ENCODE data around the gene PCDHGB4. TPM values are rescaled to one million over a fixed set of nuclear protein-coding genes. Genes with fewer than 3 reads are reported as not detected.
A peak's percentile ranks its signal among the peaks of the same experiment; 100 is the strongest.

PCDHGB4 gene
- total RNA-seq, 6 experiments from 2014 or later, result 2.4 to 19.6 (median 16.6) TPM

DNA sequence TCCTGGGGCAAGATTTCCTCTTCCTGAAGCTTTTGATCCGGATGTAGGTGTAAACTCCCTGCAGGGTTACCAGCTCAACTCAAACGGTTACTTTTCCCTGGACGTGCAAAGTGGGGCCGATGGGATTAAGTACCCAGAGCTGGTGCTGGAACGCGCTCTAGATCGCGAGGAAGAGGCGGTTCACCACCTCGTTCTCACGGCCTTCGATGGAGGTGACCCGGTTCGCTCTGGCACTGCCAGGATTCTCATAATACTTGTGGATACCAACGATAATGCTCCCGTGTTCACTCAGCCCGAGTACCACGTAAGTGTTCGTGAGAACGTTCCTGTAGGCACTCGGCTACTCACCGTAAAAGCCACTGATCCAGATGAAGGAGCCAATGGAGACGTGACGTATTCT is 31.9 kb upstream of the PCDHGB4 start:
- peaks cover 45% of the 10 kb centered on the region for H3K36me3 Mint-ChIP-seq (ENCODE audit: low read depth)
- peaks cover 56% of the 10 kb centered on the region for H3K9me3 Mint-ChIP-seq
- peaks cover 10% of the 10 kb centered on the region for H3K4me1 Mint-ChIP-seq (ENCODE audit: low read depth)
- H3K4me3 Mint-ChIP-seq, result no peak overlapping the region; the same call in 1 of the 2 replicates
- H3K27me3 Mint-ChIP-seq (ENCODE audit: insufficient read depth), result peaks cover 7% of the 10 kb centered on the region
- DNase-seq, result no peak
- TF ChIP-seq, protein P1, sequence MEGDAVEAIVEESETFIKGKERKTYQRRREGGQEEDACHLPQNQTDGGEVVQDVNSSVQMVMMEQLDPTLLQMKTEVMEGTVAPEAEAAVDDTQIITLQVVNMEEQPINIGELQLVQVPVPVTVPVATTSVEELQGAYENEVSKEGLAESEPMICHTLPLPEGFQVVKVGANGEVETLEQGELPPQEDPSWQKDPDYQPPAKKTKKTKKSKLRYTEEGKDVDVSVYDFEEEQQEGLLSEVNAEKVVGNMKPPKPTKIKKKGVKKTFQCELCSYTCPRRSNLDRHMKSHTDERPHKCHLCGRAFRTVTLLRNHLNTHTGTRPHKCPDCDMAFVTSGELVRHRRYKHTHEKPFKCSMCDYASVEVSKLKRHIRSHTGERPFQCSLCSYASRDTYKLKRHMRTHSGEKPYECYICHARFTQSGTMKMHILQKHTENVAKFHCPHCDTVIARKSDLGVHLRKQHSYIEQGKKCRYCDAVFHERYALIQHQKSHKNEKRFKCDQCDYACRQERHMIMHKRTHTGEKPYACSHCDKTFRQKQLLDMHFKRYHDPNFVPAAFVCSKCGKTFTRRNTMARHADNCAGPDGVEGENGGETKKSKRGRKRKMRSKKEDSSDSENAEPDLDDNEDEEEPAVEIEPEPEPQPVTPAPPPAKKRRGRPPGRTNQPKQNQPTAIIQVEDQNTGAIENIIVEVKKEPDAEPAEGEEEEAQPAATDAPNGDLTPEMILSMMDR (IDR thresholded peaks at IDR 0.05), result no peak
- H3K27ac Mint-ChIP-seq, result no peak overlapping the region

DNA sequence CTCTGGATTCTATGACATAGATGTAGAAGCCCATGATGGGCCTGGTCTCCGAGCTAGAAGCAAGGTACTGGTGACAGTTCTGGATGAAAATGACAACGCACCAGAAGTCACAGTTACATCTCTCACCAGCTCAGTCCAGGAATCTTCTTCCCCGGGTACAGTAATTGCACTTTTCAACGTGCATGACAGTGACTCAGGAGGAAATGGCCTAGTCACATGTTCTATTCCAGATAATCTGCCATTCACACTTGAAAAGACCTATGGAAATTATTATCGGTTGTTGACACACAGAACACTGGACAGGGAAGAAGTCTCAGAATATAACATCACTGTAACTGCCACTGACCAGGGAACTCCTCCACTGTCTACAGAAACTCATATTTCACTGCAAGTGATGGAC is 31.4 kb upstream of the PCDHGB4 start:
- TF ChIP-seq, protein P1 (IDR thresholded peaks at IDR 0.05), result no peak
- H3K36me3 Mint-ChIP-seq (ENCODE audit: low read depth), result peaks cover 46% of the 10 kb centered on the region
- peaks cover 7% of the 10 kb centered on the region for H3K27me3 Mint-ChIP-seq (ENCODE audit: insufficient read depth)
- H3K27ac Mint-ChIP-seq, result no peak overlapping the region
- no peak overlapping the region; the same call in 1 of the 2 replicates for H3K4me3 Mint-ChIP-seq
- H3K4me1 Mint-ChIP-seq (ENCODE audit: low read depth), result peaks cover 12% of the 10 kb centered on the region
- H3K9me3 Mint-ChIP-seq, result peaks cover 56% of the 10 kb centered on the region
- DNase-seq, result no peak

DNA sequence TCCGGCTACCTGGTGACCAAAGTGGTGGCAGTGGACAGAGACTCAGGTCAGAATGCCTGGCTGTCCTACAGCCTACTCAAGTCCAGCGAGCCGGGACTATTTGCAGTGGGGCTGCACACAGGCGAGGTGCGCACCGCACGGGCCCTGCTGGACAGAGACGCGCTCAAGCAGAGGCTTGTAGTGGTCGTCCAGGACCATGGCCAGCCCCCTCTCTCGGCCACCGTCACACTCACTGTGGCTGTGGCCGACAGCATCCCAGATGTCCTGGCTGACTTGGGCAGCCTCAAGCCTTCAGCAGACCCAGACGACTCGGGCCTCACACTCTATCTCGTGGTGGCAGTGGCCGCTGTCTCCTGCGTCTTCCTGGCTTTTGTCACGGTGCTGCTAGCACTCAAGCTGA is 30.5 kb upstream of the PCDHGB4 start:
- Mint-ChIP-seq H3K36me3 (ENCODE audit: low read depth) (peaks cover 50% of the 10 kb centered on the region), H3K27ac (no peak overlapping the region), H3K9me3 (peaks cover 59% of the 10 kb centered on the region), H3K4me3 (no peak overlapping the region), H3K4me1 (ENCODE audit: low read depth) (peaks cover 12% of the 10 kb centered on the region), H3K27me3 (ENCODE audit: insufficient read depth) (peaks cover 4% of the 10 kb centered on the region)
- DNase-seq, result no peak
- TF ChIP-seq, protein P1 (IDR thresholded peaks at IDR 0.05), result no peak

DNA sequence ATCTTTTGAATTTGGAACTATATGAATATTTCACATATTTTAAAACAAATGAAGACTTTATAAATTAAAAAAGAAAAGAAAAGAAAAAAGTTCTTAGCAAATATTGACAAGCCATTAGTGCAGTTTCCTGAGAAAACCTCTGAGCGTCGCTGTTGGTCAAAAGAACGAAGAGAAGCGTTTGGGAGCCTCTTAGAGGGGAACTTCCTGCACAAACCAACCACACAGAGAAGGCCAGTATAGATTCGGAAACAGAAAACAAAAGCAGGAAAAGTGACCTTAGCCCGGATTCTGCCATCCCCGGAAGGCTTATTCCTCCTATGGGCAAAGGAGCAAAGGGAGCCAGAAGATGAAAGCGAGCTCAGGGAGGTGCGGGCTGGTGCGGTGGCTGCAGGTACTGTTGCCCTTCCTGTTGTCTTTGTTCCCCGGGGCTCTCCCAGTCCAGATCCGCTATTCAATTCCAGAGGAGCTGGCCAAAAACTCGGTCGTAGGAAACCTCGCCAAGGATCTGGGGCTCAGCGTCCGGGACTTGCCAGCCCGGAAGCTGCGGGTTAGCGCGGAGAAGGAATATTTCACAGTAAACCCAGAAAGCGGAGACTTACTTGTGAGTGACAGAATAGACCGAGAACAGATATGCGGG is 27.6 kb upstream of the PCDHGB4 start, which contains the start of gene PCDHGB2:
Gene PCDHGB2 (plus strand): TSS at position 205 of the 637 bp plus-strand sequence. CDS start 142 bp downstream, at position 347.
- H3K9me3 Mint-ChIP-seq, result peaks cover 69% of the 10 kb centered on the region
- H3K27ac Mint-ChIP-seq, result peak within 1 kb of the TSS; percentile 70; the same call in 1 of the 2 replicates
- peak within 1 kb of the TSS; percentile 86 for H3K4me3 Mint-ChIP-seq
- peaks cover 22% of the 10 kb centered on the region for H3K4me1 Mint-ChIP-seq (ENCODE audit: low read depth)
- peaks cover 59% of the 10 kb centered on the region for H3K36me3 Mint-ChIP-seq (ENCODE audit: low read depth)
- H3K27me3 Mint-ChIP-seq (ENCODE audit: insufficient read depth), result peaks cover 2% of the 10 kb centered on the region
- DNase-seq, result peak; percentile 41
- TF ChIP-seq, protein P1 (IDR thresholded peaks at IDR 0.05), result peak; percentile 76

DNA sequence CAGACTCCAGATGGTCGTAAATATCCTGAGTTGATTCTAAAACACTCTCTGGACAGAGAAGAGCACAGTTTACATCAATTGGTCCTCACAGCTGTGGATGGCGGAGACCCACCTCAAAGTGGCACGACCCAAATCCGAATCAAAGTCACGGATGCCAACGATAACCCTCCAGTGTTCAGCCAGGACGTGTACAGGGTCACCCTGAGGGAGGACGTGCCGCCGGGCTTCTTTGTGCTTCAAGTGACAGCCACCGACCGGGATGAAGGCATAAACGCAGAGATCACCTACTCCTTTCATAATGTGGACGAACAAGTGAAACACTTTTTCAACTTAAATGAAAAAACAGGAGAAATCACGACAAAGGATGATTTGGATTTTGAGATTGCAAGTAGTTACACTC is 26.8 kb upstream of the PCDHGB4 start:
- peak overlapping the region; percentile 86; the same call in 1 of the 2 replicates for H3K4me3 Mint-ChIP-seq
- peaks cover 2% of the 10 kb centered on the region for H3K27me3 Mint-ChIP-seq (ENCODE audit: insufficient read depth)
- no peak for DNase-seq
- H3K9me3 Mint-ChIP-seq, result peaks cover 69% of the 10 kb centered on the region
- peaks cover 59% of the 10 kb centered on the region for H3K36me3 Mint-ChIP-seq (ENCODE audit: low read depth)
- no peak overlapping the region for H3K27ac Mint-ChIP-seq
- peaks cover 22% of the 10 kb centered on the region for H3K4me1 Mint-ChIP-seq (ENCODE audit: low read depth)
- TF ChIP-seq, protein P1 (IDR thresholded peaks at IDR 0.05), result no peak

Measured in HFFc6 (cell line).